ENCODE measurements around the gene MCC.

DNA sequence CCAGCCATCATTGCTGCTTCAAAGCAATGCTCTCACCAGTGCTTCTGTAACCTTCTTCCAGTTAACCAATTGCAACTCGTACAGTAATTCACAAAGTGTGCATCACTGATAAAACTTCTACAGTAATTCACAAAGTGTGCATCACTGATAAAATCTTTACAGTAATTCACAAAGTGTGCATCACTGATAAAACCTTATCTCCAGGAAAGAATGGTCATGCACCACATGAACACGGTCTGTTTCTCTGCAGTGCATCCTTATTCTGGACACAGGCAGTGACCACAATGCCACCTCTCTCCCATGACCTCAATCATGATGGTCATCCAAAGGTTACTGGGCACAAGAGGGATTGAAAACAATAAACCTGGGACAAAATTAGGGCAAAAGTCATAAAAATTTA lies 207.1 kb downstream of the MCC start:
- TF ChIP-seq, protein P1, sequence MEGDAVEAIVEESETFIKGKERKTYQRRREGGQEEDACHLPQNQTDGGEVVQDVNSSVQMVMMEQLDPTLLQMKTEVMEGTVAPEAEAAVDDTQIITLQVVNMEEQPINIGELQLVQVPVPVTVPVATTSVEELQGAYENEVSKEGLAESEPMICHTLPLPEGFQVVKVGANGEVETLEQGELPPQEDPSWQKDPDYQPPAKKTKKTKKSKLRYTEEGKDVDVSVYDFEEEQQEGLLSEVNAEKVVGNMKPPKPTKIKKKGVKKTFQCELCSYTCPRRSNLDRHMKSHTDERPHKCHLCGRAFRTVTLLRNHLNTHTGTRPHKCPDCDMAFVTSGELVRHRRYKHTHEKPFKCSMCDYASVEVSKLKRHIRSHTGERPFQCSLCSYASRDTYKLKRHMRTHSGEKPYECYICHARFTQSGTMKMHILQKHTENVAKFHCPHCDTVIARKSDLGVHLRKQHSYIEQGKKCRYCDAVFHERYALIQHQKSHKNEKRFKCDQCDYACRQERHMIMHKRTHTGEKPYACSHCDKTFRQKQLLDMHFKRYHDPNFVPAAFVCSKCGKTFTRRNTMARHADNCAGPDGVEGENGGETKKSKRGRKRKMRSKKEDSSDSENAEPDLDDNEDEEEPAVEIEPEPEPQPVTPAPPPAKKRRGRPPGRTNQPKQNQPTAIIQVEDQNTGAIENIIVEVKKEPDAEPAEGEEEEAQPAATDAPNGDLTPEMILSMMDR (IDR thresholded peaks at IDR 0.05; ENCODE audit: insufficient read depth, low read length, poor library complexity, severe bottlenecking), result no peak
- no peak for TF ChIP-seq EZH2phosphoT487 (conservative IDR thresholded peaks at IDR 0.05; ENCODE audit: low read length)
